PC-9 (cell line): ENCODE measurements around the gene UHMK1.

Experiments used
- CTCF ChIP-seq: fragments of 200-600 bp; sonication (generic); conservative IDR thresholded peaks from 2 replicates; pipeline ENCODE4 v1.6.1; 2017; ENCODE audit warnings: mixed run types, antibody characterized with exemption, mild to moderate bottlenecking, moderate library complexity
- EZH2 ChIP-seq: fragments of 200-600 bp; sonication (generic); IDR thresholded peaks from 2 replicates; pipeline ENCODE4 v1.8.0; 2017; ENCODE audit warnings: antibody characterized with exemption, low read depth

- TF ChIP-seq CTCF = no peak
- no peak for TF ChIP-seq EZH2
Observed at GRCh38 chr1:162578071-162578700, 80.6 kb downstream of the UHMK1 start.
